ENCODE results near the gene CORO1C.

- TF ChIP-seq CTCF (IDR thresholded peaks at IDR 0.05 in 4 of 5, conservative IDR thresholded peaks at IDR 0.05 in 1 of 5): no peak
- TF ChIP-seq POLR2A (IDR thresholded peaks at IDR 0.05): no peak
These were observed 61.2 kb downstream of the CORO1C start for GRCh38 chr12:108670066-108670631.
